Measurements from ENCODE around the gene TEX52.

The TEX52 gene

GRCh38 chr12:2832550-2833127 lies 24.2 kb downstream of the TEX52 start:
- no peak for DNase-seq (ENCODE audit: low read depth in 2 of 2)

DNA sequence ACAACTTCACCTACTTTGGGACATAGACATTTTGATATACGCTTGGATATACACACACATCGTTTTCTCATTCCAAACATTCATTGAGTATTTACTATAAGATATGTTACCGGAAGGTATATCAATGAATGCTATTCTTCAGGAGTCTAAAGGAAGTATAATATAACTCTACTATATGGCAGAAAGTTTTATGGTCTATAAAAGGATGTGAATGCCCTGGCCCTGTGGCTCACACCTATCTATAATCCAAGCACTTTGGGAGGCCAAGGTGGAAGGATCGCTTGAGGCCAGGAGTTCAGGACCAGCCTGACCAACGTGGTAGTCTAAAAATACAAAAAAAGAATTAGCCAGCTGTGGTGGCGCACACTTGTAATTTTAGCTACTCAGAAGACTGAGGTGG lies 27.6 kb downstream of the TEX52 start:
- no peak for DNase-seq (ENCODE audit: low read depth in 2 of 2)

DNA sequence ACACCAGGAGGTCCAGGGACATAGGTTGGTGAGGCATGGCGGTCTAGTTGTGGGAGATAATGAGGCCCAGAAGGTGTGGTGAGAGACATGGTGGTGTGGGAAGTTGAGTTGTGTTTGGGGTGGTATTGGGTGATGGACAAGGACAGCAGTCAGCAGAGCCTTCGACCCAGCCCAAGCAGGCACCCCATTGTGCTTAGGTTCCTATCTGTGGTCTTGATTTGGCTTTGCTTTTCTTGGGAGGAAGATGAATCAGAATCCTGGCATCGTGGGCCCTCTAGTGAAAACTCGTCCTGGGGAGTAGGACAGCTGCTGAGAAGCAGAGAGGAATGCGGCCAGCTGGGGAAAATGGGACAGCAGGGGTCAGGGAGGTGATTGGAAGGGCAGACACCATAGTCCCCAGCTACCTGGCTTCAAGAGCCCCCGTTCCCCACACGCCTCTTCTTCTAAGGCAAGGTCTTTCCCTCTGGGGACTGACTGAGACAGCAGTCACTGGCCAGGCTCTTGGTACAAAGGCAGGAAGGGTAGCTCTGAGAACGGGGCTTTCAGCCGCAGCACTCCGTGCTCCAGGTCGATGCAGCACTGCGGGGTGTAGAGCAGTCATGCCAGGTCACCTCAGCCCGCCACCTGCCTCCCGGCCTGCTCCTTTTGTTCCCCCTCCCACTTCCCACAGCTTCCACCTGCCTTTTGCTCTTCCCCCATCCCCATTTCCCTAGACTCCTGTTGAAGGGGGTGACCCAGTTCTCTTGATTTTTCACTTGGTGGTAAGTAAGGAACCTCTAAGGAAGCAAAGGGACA lies 29.9 kb downstream of the TEX52 start:
- DNase-seq (ENCODE audit: low read depth in 2 of 2): no peak

DNA sequence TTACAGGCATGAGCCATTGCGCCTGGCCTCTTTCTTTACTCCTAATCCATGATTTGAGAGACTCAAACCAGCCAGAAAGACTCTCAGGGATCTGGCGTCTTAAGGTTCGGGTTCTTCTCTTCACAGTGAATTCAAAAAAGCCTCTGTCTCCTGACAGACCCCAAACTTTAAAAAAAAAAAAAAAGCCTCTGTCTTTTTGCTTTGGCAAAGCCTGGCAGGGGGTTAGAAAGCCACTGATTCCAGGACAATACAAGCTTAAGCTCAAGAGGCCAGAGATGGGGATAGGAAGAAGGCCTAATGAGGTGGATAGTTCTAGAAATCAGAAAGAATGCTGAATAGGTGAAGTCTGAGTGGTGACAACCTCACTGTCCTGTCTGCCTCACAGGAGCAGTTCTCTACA lies 30.8 kb downstream of the TEX52 start:
- DNase-seq (ENCODE audit: low read depth in 2 of 2): no peak

- DNase-seq (ENCODE audit: low read depth in 2 of 2): no peak
Measured at GRCh38 chr12:2825132-2825531, 31.7 kb downstream of the TEX52 start.

- DNase-seq (ENCODE audit: low read depth in 2 of 2): no peak
Measured at GRCh38 chr12:2824541-2824940, 32.3 kb downstream of the TEX52 start.

DNA sequence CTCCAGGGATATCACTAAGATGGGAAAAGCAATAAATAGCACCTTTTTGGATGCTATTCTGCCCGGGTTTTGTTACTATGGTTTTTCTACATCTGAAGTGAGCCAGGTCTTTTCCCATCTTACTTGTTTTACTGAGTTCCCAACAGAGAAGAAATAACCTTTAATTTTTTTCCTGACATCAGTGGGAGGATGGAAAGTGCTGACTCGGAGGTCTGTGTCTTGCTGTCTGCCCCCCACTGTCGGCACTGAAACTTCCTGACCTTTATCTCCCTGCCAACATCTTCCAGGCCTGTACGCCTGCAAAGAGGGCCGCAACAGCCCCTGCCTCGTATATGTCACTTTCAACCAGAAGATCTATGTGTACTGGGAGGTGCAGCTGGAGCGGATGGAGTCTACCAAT lies 33.4 kb downstream of the TEX52 start:
- DNase-seq (ENCODE audit: low read depth in 2 of 2): no peak

GRCh38 chr12:2820432-2820831 lies 36.4 kb downstream of the TEX52 start:
- no peak for DNase-seq (ENCODE audit: low read depth in 2 of 2)

DNA sequence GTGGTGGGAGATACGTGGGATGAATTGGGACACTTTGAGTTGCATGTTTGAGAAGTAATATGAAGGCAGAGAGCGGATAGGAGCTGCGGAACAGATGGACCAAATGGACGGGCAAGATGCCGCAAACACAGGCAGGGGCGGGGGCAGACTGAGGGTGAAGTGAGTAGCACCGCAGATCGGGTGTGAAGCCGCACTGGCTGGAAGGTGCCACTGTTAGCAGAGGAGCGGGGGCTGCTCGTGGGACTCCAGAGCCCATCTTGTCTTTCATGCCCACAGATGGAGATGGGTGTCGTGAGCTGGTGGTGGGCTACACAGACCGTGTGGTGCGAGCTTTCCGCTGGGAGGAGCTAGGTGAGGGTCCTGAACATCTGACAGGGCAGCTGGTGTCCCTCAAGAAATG lies 37.0 kb downstream of the TEX52 start:
- DNase-seq (ENCODE audit: low read depth in 2 of 2): no peak

GRCh38 chr12:2813214-2814185 lies 43.3 kb downstream of the TEX52 start:
- peak; percentile 14 to 45 for DNase-seq (ENCODE audit: low read depth in 2 of 2)

GRCh38 chr12:2812290-2813213 lies 44.3 kb downstream of the TEX52 start, which contains the start of gene ITFG2:
TSS of gene ITFG2 (plus strand) at chr12:2812668. CDS start at chr12:2812761, 93 bp downstream.
- DNase-seq (ENCODE audit: low read depth in 2 of 2): peak; percentile 93 to 95

- DNase-seq (ENCODE audit: low read depth in 2 of 2): no peak
Measured at GRCh38 chr12:2811801-2812200, 45.0 kb downstream of the TEX52 start.

GRCh38 chr12:2806700-2807099 lies 50.1 kb downstream of the TEX52 start:
- no peak for DNase-seq (ENCODE audit: low read depth in 2 of 2)

- no peak for DNase-seq (ENCODE audit: low read depth in 2 of 2)
Measured at GRCh38 chr12:2805143-2805520, 51.7 kb downstream of the TEX52 start.

- no peak for DNase-seq (ENCODE audit: low read depth in 2 of 2)
Measured at GRCh38 chr12:2804393-2805142, 52.3 kb downstream of the TEX52 start.

- no peak for DNase-seq (ENCODE audit: low read depth in 2 of 2)
Measured at GRCh38 chr12:2803635-2804392, 53.0 kb downstream of the TEX52 start.

DNA sequence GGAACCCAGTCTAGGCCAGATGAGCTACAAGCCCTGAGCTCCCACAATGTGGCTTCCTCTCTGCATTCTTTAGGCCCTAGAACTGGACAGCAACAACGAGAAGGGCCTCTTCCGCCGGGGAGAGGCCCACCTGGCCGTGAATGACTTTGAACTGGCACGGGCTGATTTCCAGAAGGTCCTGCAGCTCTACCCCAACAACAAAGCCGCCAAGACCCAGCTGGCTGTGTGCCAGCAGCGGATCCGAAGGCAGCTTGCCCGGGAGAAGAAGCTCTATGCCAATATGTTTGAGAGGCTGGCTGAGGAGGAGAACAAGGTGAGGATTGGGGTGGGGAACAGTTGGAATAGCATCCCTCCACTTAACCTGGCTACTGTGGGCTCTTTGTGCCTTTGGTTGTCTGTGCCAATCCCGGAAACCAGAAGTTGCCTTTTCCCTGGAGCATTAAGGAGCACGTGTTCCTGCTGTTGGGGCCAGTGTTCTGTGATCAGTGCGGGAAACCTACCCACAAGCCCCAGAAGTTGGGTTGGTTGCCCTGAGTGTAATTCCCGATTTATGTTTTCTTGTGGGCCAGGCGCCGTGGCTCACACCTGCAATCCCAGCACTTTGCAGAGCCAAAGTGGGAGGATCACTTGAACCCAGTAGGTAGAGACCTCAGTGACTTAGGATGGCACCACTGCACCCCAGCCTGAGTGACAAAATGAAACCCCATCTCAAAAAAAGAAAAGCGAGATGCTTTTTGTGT lies 55.6 kb downstream of the TEX52 start:
- DNase-seq (ENCODE audit: low read depth in 2 of 2): no peak

GRCh38 chr12:2800046-2800570 lies 56.7 kb downstream of the TEX52 start:
- DNase-seq (ENCODE audit: low read depth in 2 of 2): no peak

All from stimulated activated CD8-positive, alpha-beta memory T cell treated with anti-CD3 and anti-CD28 coated beads, Interleukin-15, amount 100 ng/mL, for 48 hours (primary cell).